ENCODE results near the gene HECW1. TPM values are rescaled to one million over a fixed set of nuclear protein-coding genes. Genes with fewer than 3 reads are reported as not detected.

HECW1 gene
- total RNA-seq, 2 experiments from 2014 or later = not detected

DNA sequence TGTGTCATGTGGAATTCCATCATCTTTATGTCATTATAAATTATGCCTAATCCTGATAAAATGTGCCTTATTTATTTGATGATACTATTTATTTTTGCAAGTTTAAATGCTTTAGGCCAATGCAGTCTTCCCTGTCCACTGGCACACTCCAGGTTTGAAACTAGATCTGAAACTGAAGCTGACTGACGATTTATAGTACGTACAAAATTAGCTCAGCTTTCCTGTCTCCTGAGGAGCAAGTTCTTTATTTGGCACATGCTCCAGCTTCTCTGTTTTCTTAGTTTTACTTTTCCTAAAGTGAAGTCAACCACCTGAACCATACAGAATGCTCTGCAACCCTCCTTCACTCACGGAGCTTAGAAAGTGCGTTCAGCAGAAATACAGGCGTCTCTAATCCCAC lies 164.1 kb downstream of the HECW1 start:
- H3K9me3 Mint-ChIP-seq (ENCODE audit: low read depth) = no peaks in the 10 kb centered on the region
- CTCF ChIA-PET = interaction anchor here (1.1 kb wide), 1 partner anchor 15 kb away, joined by 4 read pairs; no protein-coding TSS in a partner anchor
- POLR2A ChIA-PET = no interaction called here
- H3K27ac Mint-ChIP-seq = no peak overlapping the region
- no peaks in the 10 kb centered on the region for H3K4me1 Mint-ChIP-seq
- no peak for DNase-seq
- no peaks in the 10 kb centered on the region for H3K36me3 Mint-ChIP-seq (ENCODE audit: low read depth)
- H3K4me3 Mint-ChIP-seq = no peak overlapping the region
- intact Hi-C loops (cut with DNase I, micrococcal nuclease) = no loop called here
- ATAC-seq = no peak
- H3K27me3 Mint-ChIP-seq = peaks cover 14% of the 10 kb centered on the region

- DNase-seq = no peak
- H3K36me3 Mint-ChIP-seq (ENCODE audit: low read depth) = no peaks in the 10 kb centered on the region
- no peak overlapping the region for H3K4me3 Mint-ChIP-seq
- CTCF ChIA-PET = interaction anchor here (1.0 kb wide), 1 partner anchor 162 kb away, joined by 3 read pairs; no protein-coding TSS in a partner anchor
- no peaks in the 10 kb centered on the region for H3K4me1 Mint-ChIP-seq
- H3K9me3 Mint-ChIP-seq (ENCODE audit: low read depth) = no peaks in the 10 kb centered on the region
- no peak for ATAC-seq
- H3K27me3 Mint-ChIP-seq = peaks cover 15% of the 10 kb centered on the region
- no peak overlapping the region for H3K27ac Mint-ChIP-seq
- POLR2A ChIA-PET = no interaction called here
- intact Hi-C loops (cut with DNase I, micrococcal nuclease) = no loop called here
Measured at GRCh38 chr7:43278088-43278644, 165.7 kb downstream of the HECW1 start.

DNA sequence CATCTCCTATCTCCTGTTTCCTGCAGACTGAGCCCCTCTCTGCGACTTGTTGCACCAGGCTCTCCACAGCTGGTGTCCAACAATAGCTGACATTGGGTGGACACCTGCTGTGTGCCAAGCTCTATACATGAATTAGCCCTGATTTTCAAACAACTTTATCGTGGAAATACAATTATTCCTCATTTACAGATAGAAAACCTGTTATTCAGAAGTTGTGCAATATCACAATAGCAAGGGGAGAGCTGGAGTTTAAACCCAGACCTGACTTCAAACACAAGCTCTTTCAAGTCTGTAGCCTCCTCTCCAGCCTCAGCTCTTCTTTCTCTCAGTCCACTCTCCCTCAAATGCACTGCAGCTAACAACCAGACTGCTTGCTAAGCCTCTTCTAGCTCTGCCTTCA lies 168.8 kb downstream of the HECW1 start:
- no peak for DNase-seq
- ChIA-PET CTCF (interaction anchor here (0.6 to 0.7 kb wide), 2 partner anchors 23 to 180 kb away, joined by 3 to 4 read pairs; no protein-coding TSS in a partner anchor), POLR2A (no interaction called here)
- ATAC-seq = no peak
- Mint-ChIP-seq H3K27me3 (peaks cover 15% of the 10 kb centered on the region), H3K9me3 (ENCODE audit: low read depth) (peaks cover 5% of the 10 kb centered on the region), H3K36me3 (ENCODE audit: low read depth) (no peaks in the 10 kb centered on the region), H3K4me3 (no peak overlapping the region), H3K4me1 (no peaks in the 10 kb centered on the region), H3K27ac (no peak overlapping the region)
- intact Hi-C loops (cut with DNase I, micrococcal nuclease) = no loop called here

DNA sequence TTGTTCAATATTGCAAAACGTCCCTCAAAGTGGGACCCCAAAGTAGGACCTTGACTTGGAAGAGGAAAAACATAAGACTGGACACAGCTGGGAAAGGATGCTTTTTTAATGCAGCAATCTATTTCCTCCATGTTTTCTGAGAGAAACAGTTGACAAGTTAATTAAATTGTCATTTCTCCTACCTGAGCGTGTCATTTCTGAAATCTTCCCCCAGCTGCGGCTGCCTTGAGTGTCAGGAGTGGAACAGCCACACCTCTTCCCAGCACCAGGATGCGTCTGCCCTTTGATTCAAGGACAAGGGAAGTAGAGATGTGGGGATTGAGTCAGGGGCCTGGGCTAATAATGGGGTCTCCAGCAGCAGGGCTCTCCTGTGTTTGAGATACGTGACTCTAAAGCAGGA lies 171.3 kb downstream of the HECW1 start:
- peaks cover 5% of the 10 kb centered on the region for H3K9me3 Mint-ChIP-seq (ENCODE audit: low read depth)
- intact Hi-C loops (cut with DNase I, micrococcal nuclease) = no loop called here
- no peaks in the 10 kb centered on the region for H3K36me3 Mint-ChIP-seq (ENCODE audit: low read depth)
- no peak for DNase-seq
- no peak overlapping the region for H3K4me3 Mint-ChIP-seq
- H3K4me1 Mint-ChIP-seq = no peaks in the 10 kb centered on the region
- no peak for ATAC-seq
- peaks cover 16% of the 10 kb centered on the region for H3K27me3 Mint-ChIP-seq
- POLR2A ChIA-PET = no interaction called here
- no peak overlapping the region for H3K27ac Mint-ChIP-seq
- CTCF ChIA-PET = interaction anchor here (0.9 kb wide), 1 partner anchor 11 kb away, joined by 3 read pairs; no protein-coding TSS in a partner anchor

DNA sequence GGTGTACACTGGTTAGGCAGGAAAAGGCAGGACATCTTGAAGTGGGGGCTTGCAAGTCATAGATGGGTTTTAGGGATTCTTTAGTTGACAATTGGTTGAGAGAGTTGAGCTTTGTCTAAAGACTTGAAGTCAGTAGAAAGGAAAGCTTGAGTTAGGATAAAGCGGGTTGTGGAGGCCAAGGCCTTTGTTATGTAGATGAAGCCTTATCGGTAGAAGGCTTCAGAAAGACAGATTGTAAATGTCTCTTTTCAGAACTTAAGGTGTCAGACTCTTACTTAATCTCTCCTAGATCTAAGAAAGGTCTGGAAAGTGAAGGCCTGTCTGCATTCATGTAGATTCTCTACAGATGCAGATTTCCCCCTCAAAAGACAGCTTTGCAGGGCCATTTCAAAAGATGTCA lies 177.4 kb downstream of the HECW1 start:
- Mint-ChIP-seq H3K27me3 (peaks cover 6% of the 10 kb centered on the region), H3K27ac (no peak overlapping the region), H3K9me3 (ENCODE audit: low read depth) (peaks cover 11% of the 10 kb centered on the region), H3K4me3 (no peak overlapping the region), H3K36me3 (ENCODE audit: low read depth) (no peaks in the 10 kb centered on the region), H3K4me1 (no peaks in the 10 kb centered on the region)
- ChIA-PET POLR2A (no interaction called here), CTCF (interaction anchor here (1.0 kb wide), 1 partner anchor 11 kb away, joined by 4 read pairs; no protein-coding TSS in a partner anchor)
- DNase-seq = no peak
- no peak for ATAC-seq
- intact Hi-C loops (cut with DNase I, micrococcal nuclease) = no loop called here

DNA sequence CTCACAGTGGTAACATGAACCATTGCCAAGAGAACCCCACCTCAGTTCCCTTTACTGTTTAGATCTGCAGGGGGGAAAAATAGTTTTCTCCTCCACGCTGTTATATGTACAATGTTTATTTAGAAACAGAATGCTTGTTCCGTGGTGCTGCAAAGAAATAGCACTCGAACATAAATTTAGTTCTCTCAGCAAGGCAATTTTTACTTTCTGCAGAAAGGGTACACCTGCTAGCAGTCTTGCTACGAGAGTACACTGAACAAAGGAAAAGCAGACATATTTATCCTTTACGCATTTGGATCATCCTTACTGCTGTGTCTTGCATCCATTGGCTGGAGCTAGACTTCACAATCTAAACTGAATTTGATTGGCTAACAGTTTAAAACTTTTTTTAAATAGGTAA lies 178.5 kb downstream of the HECW1 start:
- DNase-seq (no peak), ATAC-seq (no peak)
- peaks cover 9% of the 10 kb centered on the region for H3K9me3 Mint-ChIP-seq (ENCODE audit: low read depth)
- H3K27me3 Mint-ChIP-seq = peaks cover 7% of the 10 kb centered on the region
- no peak overlapping the region for H3K27ac Mint-ChIP-seq
- POLR2A ChIA-PET = no interaction called here
- intact Hi-C loops (cut with DNase I, micrococcal nuclease) = no loop called here
- CTCF ChIA-PET = no interaction called here
- H3K4me3 Mint-ChIP-seq = no peak overlapping the region
- no peaks in the 10 kb centered on the region for H3K36me3 Mint-ChIP-seq (ENCODE audit: low read depth)
- no peaks in the 10 kb centered on the region for H3K4me1 Mint-ChIP-seq

DNA sequence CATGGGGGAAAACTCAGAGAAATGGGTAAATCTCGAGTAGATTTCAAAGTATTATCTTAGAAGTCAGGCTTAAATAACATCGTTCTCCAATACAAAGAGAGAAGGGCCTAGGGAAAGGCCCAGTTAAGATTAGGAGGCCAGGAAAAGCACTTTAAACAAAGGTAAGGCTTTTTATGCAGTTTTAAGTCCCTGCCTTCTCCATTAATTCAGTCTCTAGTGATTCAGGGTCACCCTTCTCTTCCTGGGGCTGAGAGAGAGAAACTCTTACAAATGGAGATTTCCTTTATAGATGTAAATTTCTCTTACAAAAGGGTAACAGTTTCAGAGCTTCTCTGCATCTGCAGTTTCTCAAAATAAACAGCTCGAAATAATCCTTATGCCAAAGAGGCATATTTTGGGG lies 179.3 kb downstream of the HECW1 start:
- Mint-ChIP-seq H3K9me3 (ENCODE audit: low read depth) (peaks cover 6% of the 10 kb centered on the region), H3K36me3 (ENCODE audit: low read depth) (no peaks in the 10 kb centered on the region), H3K4me3 (no peak overlapping the region), H3K27ac (no peak overlapping the region), H3K4me1 (no peaks in the 10 kb centered on the region), H3K27me3 (peaks cover 7% of the 10 kb centered on the region)
- DNase-seq = no peak
- CTCF ChIA-PET = no interaction called here
- intact Hi-C loops (cut with DNase I, micrococcal nuclease) = no loop called here
- POLR2A ChIA-PET = no interaction called here
- ATAC-seq = no peak

- no peak overlapping the region for H3K4me3 Mint-ChIP-seq
- peaks cover 6% of the 10 kb centered on the region for H3K9me3 Mint-ChIP-seq (ENCODE audit: low read depth)
- ChIA-PET CTCF (no interaction called here), POLR2A (no interaction called here)
- DNase-seq (no peak), ATAC-seq (no peak)
- intact Hi-C loops (cut with DNase I, micrococcal nuclease) = no loop called here
- H3K27me3 Mint-ChIP-seq = peaks cover 7% of the 10 kb centered on the region
- H3K36me3 Mint-ChIP-seq (ENCODE audit: low read depth) = no peaks in the 10 kb centered on the region
- no peak overlapping the region for H3K27ac Mint-ChIP-seq
- H3K4me1 Mint-ChIP-seq = no peaks in the 10 kb centered on the region
Measured at GRCh38 chr7:43292384-43292783, 179.9 kb downstream of the HECW1 start.

GRCh38 chr7:43294080-43294630 lies 181.7 kb downstream of the HECW1 start:
- ATAC-seq (no peak), DNase-seq (no peak)
- Mint-ChIP-seq H3K4me3 (no peak overlapping the region), H3K36me3 (ENCODE audit: low read depth) (no peaks in the 10 kb centered on the region), H3K9me3 (ENCODE audit: low read depth) (peaks cover 6% of the 10 kb centered on the region), H3K4me1 (no peaks in the 10 kb centered on the region), H3K27me3 (peaks cover 7% of the 10 kb centered on the region), H3K27ac (no peak overlapping the region)
- intact Hi-C loops (cut with DNase I, micrococcal nuclease) = no loop called here
- CTCF ChIA-PET = interaction anchor here (0.6 to 1.4 kb wide), 3 partner anchors 11 to 146 kb away, joined by 3 to 4 read pairs (median 3); no protein-coding TSS in a partner anchor
- POLR2A ChIA-PET = no interaction called here

DNA sequence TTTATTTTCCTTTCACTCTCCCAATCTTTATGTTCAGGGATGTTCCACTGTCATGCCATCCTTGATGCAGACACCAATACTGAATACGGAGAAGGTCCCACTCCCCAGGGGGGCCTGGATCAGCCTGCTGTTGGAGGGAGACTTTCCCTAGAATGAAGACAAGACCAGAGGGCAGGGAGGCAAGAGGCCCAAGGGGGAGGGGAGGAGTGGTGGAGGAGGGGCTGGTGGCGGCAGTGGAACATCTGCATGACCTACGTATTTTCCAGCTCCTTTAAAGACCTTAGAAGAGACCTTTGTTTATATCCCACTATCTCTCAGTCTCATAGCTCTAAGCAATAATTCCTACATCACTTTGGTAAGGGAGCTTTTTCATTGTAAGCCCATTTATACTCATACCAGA lies 183.0 kb downstream of the HECW1 start:
- Mint-ChIP-seq H3K27me3 (peaks cover 9% of the 10 kb centered on the region), H3K9me3 (ENCODE audit: low read depth) (peaks cover 5% of the 10 kb centered on the region), H3K4me3 (no peak overlapping the region), H3K4me1 (no peaks in the 10 kb centered on the region), H3K27ac (no peak overlapping the region), H3K36me3 (ENCODE audit: low read depth) (no peaks in the 10 kb centered on the region)
- intact Hi-C loops (cut with DNase I, micrococcal nuclease) = no loop called here
- ChIA-PET POLR2A (no interaction called here), CTCF (interaction anchor here (1.4 kb wide), 1 partner anchor 18 kb away, joined by 3 read pairs; no protein-coding TSS in a partner anchor)
- DNase-seq (no peak), ATAC-seq (no peak)

DNA sequence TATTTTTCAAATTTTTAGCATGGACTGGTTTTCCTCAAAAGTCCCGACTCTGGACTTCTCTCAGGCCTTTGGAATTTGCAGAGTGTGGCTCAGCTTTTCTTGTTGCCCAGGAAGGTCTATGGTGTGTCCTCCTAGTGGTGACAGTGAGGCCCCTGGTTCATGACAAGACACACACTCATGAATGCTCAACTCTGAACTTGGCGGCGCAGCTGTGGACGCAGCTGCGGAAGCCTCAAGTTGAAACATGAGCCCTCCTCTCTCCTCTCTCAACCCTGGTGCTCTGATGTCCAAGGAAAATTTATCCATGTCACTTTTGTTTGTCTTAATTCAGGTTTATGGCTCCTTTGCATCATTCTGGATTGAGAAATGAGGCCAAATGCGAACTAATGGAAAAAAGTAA lies 183.9 kb downstream of the HECW1 start:
- intact Hi-C loops (cut with DNase I, micrococcal nuclease) = no loop called here
- DNase-seq (no peak), ATAC-seq (no peak)
- H3K27me3 Mint-ChIP-seq = peaks cover 11% of the 10 kb centered on the region
- ChIA-PET CTCF (no interaction called here), POLR2A (no interaction called here)
- no peak overlapping the region for H3K4me3 Mint-ChIP-seq
- no peak overlapping the region for H3K27ac Mint-ChIP-seq
- H3K4me1 Mint-ChIP-seq = no peaks in the 10 kb centered on the region
- peaks cover 1% of the 10 kb centered on the region for H3K9me3 Mint-ChIP-seq (ENCODE audit: low read depth)
- no peaks in the 10 kb centered on the region for H3K36me3 Mint-ChIP-seq (ENCODE audit: low read depth)

GRCh38 chr7:43298617-43299016 lies 186.2 kb downstream of the HECW1 start:
- no peak for ATAC-seq
- peaks cover 18% of the 10 kb centered on the region for H3K4me1 Mint-ChIP-seq
- ChIA-PET CTCF (no interaction called here), POLR2A (no interaction called here)
- H3K4me3 Mint-ChIP-seq = no peak overlapping the region
- H3K27me3 Mint-ChIP-seq = peaks cover 13% of the 10 kb centered on the region
- intact Hi-C loops (cut with DNase I, micrococcal nuclease) = no loop called here
- no peaks in the 10 kb centered on the region for H3K36me3 Mint-ChIP-seq (ENCODE audit: low read depth)
- no peak for DNase-seq
- H3K9me3 Mint-ChIP-seq (ENCODE audit: low read depth) = no peaks in the 10 kb centered on the region
- no peak overlapping the region for H3K27ac Mint-ChIP-seq
